Measurements from ENCODE around the gene NSMCE3.

DNA sequence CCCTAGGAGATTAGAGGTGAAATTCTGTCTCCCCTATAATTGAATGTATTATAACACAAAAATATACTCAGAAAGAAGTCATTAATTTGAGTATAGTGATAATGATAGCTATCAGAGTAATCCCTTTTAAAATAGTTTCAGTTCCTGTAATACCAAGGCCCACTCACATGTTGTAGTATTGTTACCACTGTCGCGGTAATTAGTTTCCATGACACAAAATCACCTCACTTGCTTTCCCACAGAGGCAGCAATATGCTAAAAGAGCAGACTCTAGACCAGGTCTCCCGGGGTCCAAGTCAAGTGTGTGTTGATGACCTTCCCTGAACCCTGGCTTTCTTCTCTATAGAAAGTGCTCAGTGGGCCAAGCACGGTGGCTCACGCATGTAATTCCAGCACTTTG lies 39.5 kb upstream of the NSMCE3 start:
- TF ChIP-seq, protein P1, sequence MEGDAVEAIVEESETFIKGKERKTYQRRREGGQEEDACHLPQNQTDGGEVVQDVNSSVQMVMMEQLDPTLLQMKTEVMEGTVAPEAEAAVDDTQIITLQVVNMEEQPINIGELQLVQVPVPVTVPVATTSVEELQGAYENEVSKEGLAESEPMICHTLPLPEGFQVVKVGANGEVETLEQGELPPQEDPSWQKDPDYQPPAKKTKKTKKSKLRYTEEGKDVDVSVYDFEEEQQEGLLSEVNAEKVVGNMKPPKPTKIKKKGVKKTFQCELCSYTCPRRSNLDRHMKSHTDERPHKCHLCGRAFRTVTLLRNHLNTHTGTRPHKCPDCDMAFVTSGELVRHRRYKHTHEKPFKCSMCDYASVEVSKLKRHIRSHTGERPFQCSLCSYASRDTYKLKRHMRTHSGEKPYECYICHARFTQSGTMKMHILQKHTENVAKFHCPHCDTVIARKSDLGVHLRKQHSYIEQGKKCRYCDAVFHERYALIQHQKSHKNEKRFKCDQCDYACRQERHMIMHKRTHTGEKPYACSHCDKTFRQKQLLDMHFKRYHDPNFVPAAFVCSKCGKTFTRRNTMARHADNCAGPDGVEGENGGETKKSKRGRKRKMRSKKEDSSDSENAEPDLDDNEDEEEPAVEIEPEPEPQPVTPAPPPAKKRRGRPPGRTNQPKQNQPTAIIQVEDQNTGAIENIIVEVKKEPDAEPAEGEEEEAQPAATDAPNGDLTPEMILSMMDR (IDR thresholded peaks at IDR 0.05) = no peak
- no peak for TF ChIP-seq POLR2A (IDR thresholded peaks at IDR 0.05)

Measured in body of pancreas (tissue), 4 donors.